ENCODE results near the gene ZBTB16.

Gene ZBTB16

DNA sequence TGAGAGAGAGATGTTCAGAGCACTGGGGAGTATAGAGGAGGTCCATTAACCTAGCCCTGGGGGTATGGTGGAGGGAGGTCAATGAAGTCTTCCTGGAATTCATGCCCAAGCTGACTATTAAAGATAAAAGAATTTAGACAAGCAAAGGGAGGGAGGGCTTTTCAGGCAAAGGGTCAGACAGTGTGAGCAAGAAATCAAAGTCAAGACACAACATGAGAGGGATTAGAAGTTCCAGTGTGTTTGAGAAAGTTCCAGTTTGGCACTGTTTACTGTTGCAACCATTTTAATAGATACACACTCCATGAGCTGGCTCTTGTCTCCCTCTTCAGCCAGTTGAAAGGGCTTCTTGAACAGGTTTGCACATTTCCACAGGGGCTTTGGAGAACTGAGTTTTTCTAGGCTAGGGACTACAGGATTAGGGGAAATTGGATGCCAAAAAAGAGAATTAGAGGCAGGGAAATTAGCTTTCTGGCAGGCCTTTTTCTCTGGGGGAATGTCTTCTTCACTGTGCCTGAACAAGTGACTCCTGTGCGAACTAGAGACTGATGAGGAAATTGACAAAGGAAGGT lies 222.0 kb downstream of the ZBTB16 start:
- Histone ChIP-seq H3K4me3 (ENCODE audit: severe bottlenecking) (no peak overlapping the region), H3K36me3 (ENCODE audit: low read depth) (no peaks in the 10 kb centered on the region), H3K9me3 (ENCODE audit: severe bottlenecking) (no peaks in the 10 kb centered on the region), H3K27ac (ENCODE audit: poor library complexity, severe bottlenecking) (peak overlapping the region; percentile 47), H3K27me3 (ENCODE audit: insufficient read depth, poor library complexity, severe bottlenecking) (no peaks in the 10 kb centered on the region), H3K4me1 (ENCODE audit: insufficient read depth, poor library complexity, severe bottlenecking) (peaks cover 30% of the 10 kb centered on the region)
- DNase-seq (ENCODE audit: low spot score) (no peak), ATAC-seq (ENCODE audit: low read depth) (no peak)
- no peak for TF ChIP-seq CTCF (IDR thresholded peaks at IDR 0.05; ENCODE audit: poor library complexity, severe bottlenecking)

DNA sequence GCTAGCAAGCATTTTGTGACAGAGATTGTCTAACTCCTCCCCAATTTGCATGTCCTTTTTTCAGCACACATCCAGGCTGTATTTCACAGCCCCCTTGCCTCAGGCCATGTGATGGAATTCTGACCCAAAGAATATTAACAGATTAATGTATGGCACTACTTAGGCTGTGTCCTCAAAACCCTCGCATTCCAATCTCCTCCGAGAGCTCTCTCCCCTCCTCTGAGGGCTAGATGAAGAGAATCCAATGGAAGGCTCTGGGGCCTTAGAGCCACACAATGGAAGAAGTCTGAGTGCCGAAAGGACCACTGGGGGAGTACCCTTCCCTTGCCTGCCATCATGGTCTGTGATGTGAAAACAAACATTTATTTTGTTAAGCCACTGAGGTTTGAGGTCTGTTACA lies 223.0 kb downstream of the ZBTB16 start:
- Histone ChIP-seq H3K36me3 (ENCODE audit: low read depth) (no peaks in the 10 kb centered on the region), H3K27ac (ENCODE audit: poor library complexity, severe bottlenecking) (no peak overlapping the region), H3K4me3 (ENCODE audit: severe bottlenecking) (no peak overlapping the region), H3K9me3 (ENCODE audit: severe bottlenecking) (no peaks in the 10 kb centered on the region), H3K27me3 (ENCODE audit: insufficient read depth, poor library complexity, severe bottlenecking) (no peaks in the 10 kb centered on the region), H3K4me1 (ENCODE audit: insufficient read depth, poor library complexity, severe bottlenecking) (peaks cover 33% of the 10 kb centered on the region)
- no peak for ATAC-seq (ENCODE audit: low read depth)
- no peak for TF ChIP-seq CTCF (IDR thresholded peaks at IDR 0.05; ENCODE audit: poor library complexity, severe bottlenecking)
- DNase-seq (ENCODE audit: low spot score), result no peak

DNA sequence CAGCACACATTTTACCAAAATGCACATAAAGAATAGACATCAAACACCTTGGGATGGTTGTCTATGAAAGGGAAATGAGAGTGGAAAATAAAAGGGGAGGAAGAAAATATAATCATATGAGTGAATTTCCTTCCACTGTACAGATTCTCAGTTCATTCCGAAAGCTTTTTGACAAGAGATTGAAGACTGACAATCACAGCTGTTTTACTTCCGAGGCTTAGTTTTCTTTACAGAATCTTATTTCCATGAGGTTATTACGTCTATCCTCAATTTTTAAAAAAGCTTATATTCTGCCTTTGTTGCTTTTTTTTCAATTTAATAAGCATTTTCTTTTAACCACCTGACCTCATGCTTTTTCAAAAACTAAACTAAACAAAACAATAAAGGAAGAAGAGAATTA lies 223.9 kb downstream of the ZBTB16 start:
- peak overlapping the region; percentile 77 for H3K27ac ChIP-seq (ENCODE audit: poor library complexity, severe bottlenecking)
- DNase-seq (ENCODE audit: low spot score), result no peak
- no peak for TF ChIP-seq CTCF (IDR thresholded peaks at IDR 0.05; ENCODE audit: poor library complexity, severe bottlenecking)
- H3K9me3 ChIP-seq (ENCODE audit: severe bottlenecking), result no peaks in the 10 kb centered on the region
- H3K27me3 ChIP-seq (ENCODE audit: insufficient read depth, poor library complexity, severe bottlenecking), result no peaks in the 10 kb centered on the region
- H3K4me3 ChIP-seq (ENCODE audit: severe bottlenecking), result no peak overlapping the region
- ATAC-seq (ENCODE audit: low read depth), result no peak
- no peaks in the 10 kb centered on the region for H3K36me3 ChIP-seq (ENCODE audit: low read depth)
- peaks cover 39% of the 10 kb centered on the region for H3K4me1 ChIP-seq (ENCODE audit: insufficient read depth, poor library complexity, severe bottlenecking)

GRCh38 chr11:114284021-114284420 lies 224.5 kb downstream of the ZBTB16 start:
- H3K27ac ChIP-seq (ENCODE audit: poor library complexity, severe bottlenecking), result peak overlapping the region; percentile 77

More at GRCh38 chr11:114284021-114284420, 224.5 kb downstream of the ZBTB16 start:
- Histone ChIP-seq H3K4me1 (ENCODE audit: insufficient read depth, poor library complexity, severe bottlenecking) (peaks cover 39% of the 10 kb centered on the region), H3K36me3 (ENCODE audit: low read depth) (no peaks in the 10 kb centered on the region), H3K4me3 (ENCODE audit: severe bottlenecking) (no peak overlapping the region), H3K27me3 (ENCODE audit: insufficient read depth, poor library complexity, severe bottlenecking) (no peaks in the 10 kb centered on the region), H3K9me3 (ENCODE audit: severe bottlenecking) (no peaks in the 10 kb centered on the region)
- ATAC-seq (ENCODE audit: low read depth) (no peak), DNase-seq (ENCODE audit: low spot score) (no peak)
- TF ChIP-seq CTCF (IDR thresholded peaks at IDR 0.05; ENCODE audit: poor library complexity, severe bottlenecking), result no peak
